DND-41 (cell line): ENCODE results near the gene PARN.

Experiments
- CTCF ChIP-seq: IDR thresholded peaks from 2 replicates; pipeline ENCODE4 v1.5.1; 2012; ENCODE audit warnings: borderline replicate concordance, low read length, moderate library complexity, mild to moderate bottlenecking; ENCODE audit not compliant: poor library complexity, severe bottlenecking; ENCODE audit errors: extremely low read depth
- EZH2 ChIP-seq: IDR thresholded peaks from 3 replicates; pipeline ENCODE4 v1.6.1; 2012; ENCODE audit warnings: borderline replicate concordance, low read depth, mild to moderate bottlenecking, moderate library complexity, low read length, inconsistent platforms; ENCODE audit not compliant: severe bottlenecking

- TF ChIP-seq CTCF: no peak
- no peak for TF ChIP-seq EZH2
Measured at GRCh38 chr16:14496786-14497185, 133.3 kb downstream of the PARN start.
